HL-60 (cell line): ENCODE data around the gene PXK.
A peak's percentile ranks its signal among the peaks of the same experiment; 100 is the strongest.

Source experiments
- DNase-seq, 2 experiments: peaks; one replicate each; pipeline ENCODE4 v3.0.0-alpha.2; 2010 to 2020; ENCODE audit warnings: low read depth in 1 of 2, low spot score in 1 of 2
- H3K27ac ChIP-seq: fragments of 250-450 bp; sonication (Bioruptor Pico); replicated peaks from 2 replicates; pipeline ENCODE4 v1.5.1; 2020; ENCODE audit warnings: mild to moderate bottlenecking, moderate library complexity
- H3K27me3 ChIP-seq: fragments of 250-450 bp; sonication (Bioruptor Pico); 2 replicates; pipeline ENCODE4 v1.5.1; 2021; ENCODE audit warnings: mild to moderate bottlenecking, moderate library complexity; ENCODE audit not compliant: insufficient read depth, poor library complexity, severe bottlenecking
- H3K4me3 ChIP-seq: replicated peaks from 2 replicates; pipeline ENCODE4 v1.5.1; 2011; ENCODE audit warnings: mild to moderate bottlenecking, control low read depth, low read length; ENCODE audit not compliant: insufficient read depth
- GABPA ChIP-seq: IDR thresholded peaks from 2 replicates; pipeline ENCODE4 v1.6.1; 2012; ENCODE audit warnings: low read depth
- POLR2AphosphoS5 ChIP-seq: IDR thresholded peaks from 2 replicates; pipeline ENCODE4 v1.6.1; 2012; ENCODE audit warnings: low read depth
- REST ChIP-seq: IDR thresholded peaks from 2 replicates; pipeline ENCODE4 v1.6.1; 2012; ENCODE audit warnings: low read depth; ENCODE audit not compliant: insufficient replicate concordance
- SPI1 ChIP-seq: IDR thresholded peaks from 2 replicates; pipeline ENCODE4 v1.6.1; 2012; ENCODE audit warnings: low read depth, mild to moderate bottlenecking, borderline replicate concordance
- long read RNA-seq: library from polyadenylated mRNA; unstranded; transcript quantifications from one replicate; pipeline ENCODE4 v2.0.0, GENCODE V29; 2020
- TF ChIP-seq, protein P1 (sequence below): IDR thresholded peaks from one replicate; pipeline ENCODE4 v1.5.1; 2011; ENCODE audit warnings: low read length, control low read depth, inconsistent platforms; ENCODE audit not compliant: insufficient read depth

Gene PXK
- long read RNA-seq, transcript PXK-207 (15 exons, 1,653 nt) = minor isoform, 47 of 2,359 reads
- long read RNA-seq, transcript PXK-211 (18 exons, 2,031 nt) = minor isoform, 24 of 2,359 reads
- long read RNA-seq, transcript PXK-202 (18 exons, 2,037 nt) = major isoform, 798 of 2,359 reads
- long read RNA-seq, transcript PXK-201 (17 exons, 1,974 nt) = minor isoform, 182 of 2,359 reads
- long read RNA-seq, partial matches to known transcripts = 739 of 2,359 reads
- long read RNA-seq, other reads (novel, unspliced or antisense) = 549 of 2,359 reads

DNA sequence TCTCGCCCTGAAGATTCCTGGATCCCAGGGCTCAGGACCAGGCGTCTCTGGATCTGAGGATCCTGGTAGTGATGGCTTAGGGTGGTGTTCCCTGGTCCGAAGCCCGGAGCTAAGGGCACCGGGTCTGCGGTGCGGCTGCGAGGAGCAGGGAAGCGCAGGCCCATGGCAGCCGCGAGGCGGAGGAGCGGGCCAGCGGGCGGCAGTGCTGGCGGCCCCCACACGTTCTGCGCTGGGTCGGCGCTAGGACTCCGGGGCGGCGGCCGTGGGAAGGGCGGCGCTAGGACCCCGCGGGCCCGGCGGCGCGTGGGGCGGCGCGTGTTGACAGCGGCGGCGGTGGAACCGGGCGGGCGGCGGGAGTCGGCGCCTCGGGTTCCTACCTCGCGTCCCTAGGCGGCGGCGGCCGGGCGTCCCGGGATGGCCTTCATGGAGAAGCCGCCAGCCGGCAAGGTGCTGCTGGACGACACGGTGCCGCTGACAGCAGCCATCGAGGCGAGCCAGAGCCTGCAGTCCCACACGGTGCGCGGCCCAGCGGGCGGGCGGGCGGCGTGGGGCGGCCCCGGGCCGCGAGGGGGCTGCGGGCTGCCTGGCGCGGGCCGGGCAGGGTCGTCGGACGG is at the start of gene PXK:
TSS of gene PXK (plus strand) at position 318 of the 614 bp plus-strand sequence. CDS start at position 415, 97 bp downstream.
- no peak for TF ChIP-seq SPI1
- no peak for TF ChIP-seq GABPA
- peak; percentile 11 for TF ChIP-seq REST
- TF ChIP-seq, protein P1, sequence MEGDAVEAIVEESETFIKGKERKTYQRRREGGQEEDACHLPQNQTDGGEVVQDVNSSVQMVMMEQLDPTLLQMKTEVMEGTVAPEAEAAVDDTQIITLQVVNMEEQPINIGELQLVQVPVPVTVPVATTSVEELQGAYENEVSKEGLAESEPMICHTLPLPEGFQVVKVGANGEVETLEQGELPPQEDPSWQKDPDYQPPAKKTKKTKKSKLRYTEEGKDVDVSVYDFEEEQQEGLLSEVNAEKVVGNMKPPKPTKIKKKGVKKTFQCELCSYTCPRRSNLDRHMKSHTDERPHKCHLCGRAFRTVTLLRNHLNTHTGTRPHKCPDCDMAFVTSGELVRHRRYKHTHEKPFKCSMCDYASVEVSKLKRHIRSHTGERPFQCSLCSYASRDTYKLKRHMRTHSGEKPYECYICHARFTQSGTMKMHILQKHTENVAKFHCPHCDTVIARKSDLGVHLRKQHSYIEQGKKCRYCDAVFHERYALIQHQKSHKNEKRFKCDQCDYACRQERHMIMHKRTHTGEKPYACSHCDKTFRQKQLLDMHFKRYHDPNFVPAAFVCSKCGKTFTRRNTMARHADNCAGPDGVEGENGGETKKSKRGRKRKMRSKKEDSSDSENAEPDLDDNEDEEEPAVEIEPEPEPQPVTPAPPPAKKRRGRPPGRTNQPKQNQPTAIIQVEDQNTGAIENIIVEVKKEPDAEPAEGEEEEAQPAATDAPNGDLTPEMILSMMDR = no peak
- TF ChIP-seq POLR2AphosphoS5 = peak; percentile 61
- peak within 1 kb of the TSS; percentile 92 for H3K27ac ChIP-seq
- peak in 1 of 2 experiments; percentile 75 for DNase-seq
- H3K4me3 ChIP-seq = peak within 1 kb of the TSS; percentile 59
- H3K27me3 ChIP-seq = no peaks in the 10 kb centered on the region

DNA sequence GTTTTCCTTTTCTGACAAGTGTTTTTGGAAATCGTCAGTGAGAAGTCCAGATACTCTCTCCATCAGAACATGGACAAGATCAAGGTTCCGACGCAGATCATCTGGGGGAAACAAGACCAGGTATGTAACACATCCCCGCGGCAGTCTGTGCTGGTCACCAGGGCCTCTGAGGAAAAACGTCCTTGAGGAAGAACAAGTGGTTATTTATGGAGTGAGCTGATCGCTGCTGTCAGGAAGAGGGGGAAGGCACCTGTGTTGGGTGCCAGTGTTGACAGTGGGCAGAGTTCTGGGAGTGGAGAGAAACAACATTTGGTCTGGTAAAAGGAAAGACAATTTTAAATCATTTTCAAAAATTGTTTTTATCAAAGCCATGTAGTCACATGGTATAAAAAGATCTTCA is 47.4 kb upstream of the PXK start:
- no peak for DNase-seq
- Histone ChIP-seq H3K27me3 (no peaks in the 10 kb centered on the region), H3K27ac (no peak overlapping the region), H3K4me3 (no peak overlapping the region)
- TF ChIP-seq POLR2AphosphoS5 = no peak
- no peak for TF ChIP-seq GABPA
- TF ChIP-seq, protein P1 = no peak
- TF ChIP-seq SPI1 = no peak
- TF ChIP-seq REST = no peak

- Histone ChIP-seq H3K4me3 (no peak overlapping the region), H3K27me3 (no peaks in the 10 kb centered on the region), H3K27ac (no peak overlapping the region)
- no peak for DNase-seq
- TF ChIP-seq REST (no peak), GABPA (no peak), SPI1 (no peak), POLR2AphosphoS5 (no peak)
- TF ChIP-seq, protein P1 = no peak
Measured at GRCh38 chr3:58287354-58287753, 45.3 kb upstream of the PXK start.
